ENCODE measurements around the gene RNF224. TPM values are rescaled to one million over a fixed set of nuclear protein-coding genes. Genes with fewer than 3 reads are reported as not detected.
"Not testable (repeated sequence)": the region's sequence is repeated elsewhere in the genome, so short reads cannot be mapped to it uniquely, and the experiment has no call there.

RNF224 gene
- polyA plus RNA-seq, 3 donors: 0.18 TPM; not detected in 2

GRCh38 chr9:137256856-137257255 lies 29.6 kb downstream of the RNF224 start:
- WGBS, 3 donors: 88 to 94% (median 89%) methylated on average over 15 of the region's 15 CpGs
- no peak overlapping the region for H3K27ac ChIP-seq (ENCODE audit: low read depth, low read length)

- H3K27ac ChIP-seq (ENCODE audit: low read depth, low read length): not testable (repeated sequence)
- 30 to 53% (median 40%) methylated on average over 14 of the region's 15 CpGs for WGBS, 3 donors
Measured at GRCh38 chr9:137262173-137262908, 35.0 kb downstream of the RNF224 start.

GRCh38 chr9:137262909-137263285 lies 35.6 kb downstream of the RNF224 start:
- WGBS, 3 donors: 87 to 95% (median 88%) methylated on average over 24 of the region's 24 CpGs
- H3K27ac ChIP-seq (ENCODE audit: low read depth, low read length): no peak overlapping the region

GRCh38 chr9:137263506-137263905 lies 36.2 kb downstream of the RNF224 start:
- 77 to 86% (median 78%) methylated on average over 9 to 10 of the region's 10 CpGs for WGBS, 3 donors
- H3K27ac ChIP-seq (ENCODE audit: low read depth, low read length): no peak overlapping the region

- WGBS, 3 donors: 93 to 97% (median 95%) methylated on average over 22 of the region's 22 CpGs
Measured at GRCh38 chr9:137264067-137264466, 36.8 kb downstream of the RNF224 start.

GRCh38 chr9:137265496-137266161 lies 38.3 kb downstream of the RNF224 start:
- no peak overlapping the region for H3K27ac ChIP-seq (ENCODE audit: low read depth, low read length)
- 92 to 95% (median 93%) methylated on average over 29 of the region's 29 CpGs for WGBS, 3 donors

More at GRCh38 chr9:137264067-137264466, 36.8 kb downstream of the RNF224 start:
- no peak overlapping the region for H3K27ac ChIP-seq (ENCODE audit: low read depth, low read length)

- H3K27ac ChIP-seq (ENCODE audit: low read depth, low read length): no peak overlapping the region
- 84 to 90% (median 86%) methylated on average over 15 of the region's 15 CpGs for WGBS, 3 donors
Measured at GRCh38 chr9:137266162-137266527, 38.8 kb downstream of the RNF224 start.

GRCh38 chr9:137266585-137267453 lies 39.5 kb downstream of the RNF224 start:
- H3K27ac ChIP-seq (ENCODE audit: low read depth, low read length): no peak overlapping the region
- WGBS, 3 donors: 89 to 95% (median 90%) methylated on average over 34 of the region's 34 CpGs

GRCh38 chr9:137267933-137268355 lies 40.6 kb downstream of the RNF224 start:
- 81 to 89% (median 82%) methylated on average over 6 of the region's 6 CpGs for WGBS, 3 donors
- H3K27ac ChIP-seq (ENCODE audit: low read depth, low read length): no peak overlapping the region

- no peak overlapping the region for H3K27ac ChIP-seq (ENCODE audit: low read depth, low read length)
- whole genome bisulfite sequencing, 3 donors: 59 to 74% (median 68%) methylated on average over 19 of the region's 19 CpGs
Measured at GRCh38 chr9:137268538-137269201, 41.4 kb downstream of the RNF224 start.

GRCh38 chr9:137269231-137269772 lies 42.0 kb downstream of the RNF224 start:
- H3K27ac ChIP-seq (ENCODE audit: low read depth, low read length): no peak overlapping the region
- WGBS, 3 donors: 29 to 65% (median 55%) methylated on average over 17 of the region's 17 CpGs

- H3K27ac ChIP-seq (ENCODE audit: low read depth, low read length): no peak overlapping the region
- WGBS, 3 donors: 77 to 89% (median 79%) methylated on average over 32 of the region's 32 CpGs
Measured at GRCh38 chr9:137270929-137271695, 43.8 kb downstream of the RNF224 start.

GRCh38 chr9:137271696-137272076 lies 44.4 kb downstream of the RNF224 start:
- H3K27ac ChIP-seq (ENCODE audit: low read depth, low read length): no peak overlapping the region
- WGBS, 3 donors: 32 to 63% (median 40%) methylated on average over 3 of the region's 3 CpGs

- WGBS, 3 donors: 93 to 94% (median 94%) methylated on average over 35 to 39 of the region's 39 CpGs
Measured at GRCh38 chr9:137272241-137273094, 45.2 kb downstream of the RNF224 start.

GRCh38 chr9:137273095-137273490 lies 45.8 kb downstream of the RNF224 start:
- WGBS, 3 donors: 41 to 86% (median 86%) methylated on average over 13 of the region's 13 CpGs
- H3K27ac ChIP-seq (ENCODE audit: low read depth, low read length): no peak overlapping the region

More at GRCh38 chr9:137272241-137273094, 45.2 kb downstream of the RNF224 start:
- no peak overlapping the region for H3K27ac ChIP-seq (ENCODE audit: low read depth, low read length)

- 40 to 85% (median 80%) methylated on average over 15 of the region's 15 CpGs for WGBS, 3 donors
- no peak overlapping the region for H3K27ac ChIP-seq (ENCODE audit: low read depth, low read length)
Measured at GRCh38 chr9:137273611-137274320, 46.5 kb downstream of the RNF224 start.
